DOHH2 (cell line): ENCODE measurements around the gene ZFHX3.

Experiments
- H3F3A ChIP-seq: fragments of 200-600 bp; sonication (generic), shearing (Covaris generic); 2 replicates; pipeline ENCODE4 v1.6.0; 2016; ENCODE audit warnings: antibody characterized with exemption, mild to moderate bottlenecking; ENCODE audit not compliant: control insufficient read depth, insufficient read depth
- H3K27ac ChIP-seq: fragments of 200-600 bp; sonication (generic); 2 replicates; pipeline ENCODE4 v1.5.1; 2014; ENCODE audit warnings: low read depth, mild to moderate bottlenecking, low read length, moderate library complexity
- H3K27me3 ChIP-seq: fragments of 200-600 bp; sonication (generic); 2 replicates; pipeline ENCODE4 v1.6.1; 2014; ENCODE audit warnings: mild to moderate bottlenecking, low read length, mixed read lengths; ENCODE audit not compliant: control insufficient read depth
- H3K36me3 ChIP-seq: fragments of 200-600 bp; sonication (generic); 2 replicates; pipeline ENCODE4 v1.6.1; 2014; ENCODE audit warnings: mild to moderate bottlenecking, low read length, moderate library complexity, mixed read lengths; ENCODE audit not compliant: control insufficient read depth
- H3K4me1 ChIP-seq: fragments of 200-600 bp; sonication (generic); 2 replicates; pipeline ENCODE4 v1.6.1; 2014; ENCODE audit warnings: mild to moderate bottlenecking, low read length, mixed read lengths; ENCODE audit not compliant: control insufficient read depth
- H3K4me2 ChIP-seq: fragments of 200-600 bp; sonication (generic); 2 replicates; pipeline ENCODE4 v1.6.0; 2014; ENCODE audit warnings: mild to moderate bottlenecking, low read length, moderate library complexity
- H3K4me3 ChIP-seq: fragments of 200-600 bp; sonication (generic); 2 replicates; pipeline ENCODE4 v1.5.1; 2014; ENCODE audit warnings: mild to moderate bottlenecking, low read length, mixed read lengths
- H3K79me2 ChIP-seq: fragments of 200-600 bp; sonication (generic); 2 replicates; pipeline ENCODE4 v1.6.1; 2014; ENCODE audit warnings: mild to moderate bottlenecking, low read length, mixed read lengths; ENCODE audit not compliant: control insufficient read depth
- H3K9me2 ChIP-seq: fragments of 200-600 bp; sonication (generic); replicated peaks from 2 replicates; pipeline ENCODE4 v1.6.1; 2014; ENCODE audit warnings: mild to moderate bottlenecking, low read length, mixed read lengths; ENCODE audit not compliant: control insufficient read depth
- H3K9me3 ChIP-seq: fragments of 200-600 bp; sonication (generic); 2 replicates; pipeline ENCODE4 v1.6.1; 2014; ENCODE audit warnings: antibody characterized with exemption, low read length, mixed read lengths; ENCODE audit not compliant: control insufficient read depth, insufficient read depth
- H4K20me1 ChIP-seq: fragments of 200-600 bp; sonication (generic); 2 replicates; pipeline ENCODE4 v1.6.0; 2014; ENCODE audit warnings: low read depth, mild to moderate bottlenecking, antibody characterized with exemption, low read length, moderate library complexity; ENCODE audit not compliant: control insufficient read depth, insufficient read depth
- EZH2phosphoT487 ChIP-seq: fragments of 200-600 bp; sonication (generic); IDR thresholded peaks from 2 replicates; pipeline ENCODE4 v1.6.1; 2017; ENCODE audit warnings: borderline replicate concordance, mild to moderate bottlenecking, antibody characterized with exemption, low read length, moderate library complexity, mixed read lengths
- TF ChIP-seq, protein P1 (sequence below): fragments of 200-600 bp; sonication (generic); IDR thresholded peaks from one replicate; pipeline ENCODE4 v1.5.1; 2014; ENCODE audit warnings: antibody characterized with exemption, mild to moderate bottlenecking, low read depth, low read length; ENCODE audit not compliant: poor library complexity, severe bottlenecking

The ZFHX3 gene

DNA sequence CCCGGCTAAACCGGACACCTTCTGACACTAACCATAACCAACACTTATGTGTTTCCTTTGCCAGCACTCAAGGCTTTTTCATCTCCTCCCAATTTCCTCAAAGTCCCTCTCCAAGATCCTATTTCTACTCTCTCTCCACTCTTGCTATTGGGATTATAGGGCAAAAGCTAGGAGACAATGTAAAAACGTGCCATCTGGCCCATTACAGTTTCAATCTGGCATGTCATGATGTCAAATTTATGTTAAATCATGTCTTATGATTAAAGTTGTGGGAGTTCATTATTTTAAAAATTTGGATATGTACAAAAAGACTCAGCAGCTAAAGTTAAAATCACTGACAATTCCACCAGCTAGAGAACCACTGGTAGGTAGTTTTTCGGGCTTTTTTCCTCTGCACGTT lies 77.3 kb downstream of the ZFHX3 start:
- Histone ChIP-seq H3K79me2 (no peaks in the 10 kb centered on the region), H3F3A (no peaks in the 10 kb centered on the region), H3K4me3 (no peak overlapping the region), H3K4me2 (no peak overlapping the region), H3K9me2 (no peaks in the 10 kb centered on the region), H3K4me1 (no peaks in the 10 kb centered on the region), H3K9me3 (no peaks in the 10 kb centered on the region), H4K20me1 (no peaks in the 10 kb centered on the region), H3K27me3 (no peaks in the 10 kb centered on the region), H3K36me3 (no peaks in the 10 kb centered on the region), H3K27ac (no peak overlapping the region)
- no peak for TF ChIP-seq EZH2phosphoT487
- TF ChIP-seq, protein P1, sequence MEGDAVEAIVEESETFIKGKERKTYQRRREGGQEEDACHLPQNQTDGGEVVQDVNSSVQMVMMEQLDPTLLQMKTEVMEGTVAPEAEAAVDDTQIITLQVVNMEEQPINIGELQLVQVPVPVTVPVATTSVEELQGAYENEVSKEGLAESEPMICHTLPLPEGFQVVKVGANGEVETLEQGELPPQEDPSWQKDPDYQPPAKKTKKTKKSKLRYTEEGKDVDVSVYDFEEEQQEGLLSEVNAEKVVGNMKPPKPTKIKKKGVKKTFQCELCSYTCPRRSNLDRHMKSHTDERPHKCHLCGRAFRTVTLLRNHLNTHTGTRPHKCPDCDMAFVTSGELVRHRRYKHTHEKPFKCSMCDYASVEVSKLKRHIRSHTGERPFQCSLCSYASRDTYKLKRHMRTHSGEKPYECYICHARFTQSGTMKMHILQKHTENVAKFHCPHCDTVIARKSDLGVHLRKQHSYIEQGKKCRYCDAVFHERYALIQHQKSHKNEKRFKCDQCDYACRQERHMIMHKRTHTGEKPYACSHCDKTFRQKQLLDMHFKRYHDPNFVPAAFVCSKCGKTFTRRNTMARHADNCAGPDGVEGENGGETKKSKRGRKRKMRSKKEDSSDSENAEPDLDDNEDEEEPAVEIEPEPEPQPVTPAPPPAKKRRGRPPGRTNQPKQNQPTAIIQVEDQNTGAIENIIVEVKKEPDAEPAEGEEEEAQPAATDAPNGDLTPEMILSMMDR, result no peak

DNA sequence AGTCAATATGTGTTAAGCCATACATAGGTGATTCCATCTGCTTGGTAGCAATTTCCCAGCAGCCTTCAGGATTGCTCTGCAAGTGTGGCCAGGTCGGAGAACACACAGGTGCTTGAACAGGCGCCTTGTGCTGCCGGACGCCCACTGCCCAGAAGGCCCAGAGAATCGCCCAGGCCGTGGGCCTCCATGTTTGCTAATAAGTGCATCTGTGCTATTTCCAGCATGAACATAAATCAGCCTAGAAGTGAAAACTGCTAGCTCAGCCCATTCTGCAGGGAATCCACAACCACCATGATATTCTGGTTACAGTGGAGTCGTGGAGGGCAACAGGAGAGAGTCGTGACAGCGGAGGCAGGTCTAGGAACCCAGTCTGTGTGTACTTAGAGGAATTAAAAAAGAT lies 78.1 kb downstream of the ZFHX3 start:
- Histone ChIP-seq H3K4me2 (no peak overlapping the region), H3K4me1 (no peaks in the 10 kb centered on the region)
- TF ChIP-seq EZH2phosphoT487, result no peak
- TF ChIP-seq, protein P1, result no peak

GRCh38 chr16:72969146-72969545 lies 78.8 kb downstream of the ZFHX3 start:
- H3F3A ChIP-seq, result no peaks in the 10 kb centered on the region
- no peak overlapping the region for H3K4me3 ChIP-seq
- no peaks in the 10 kb centered on the region for H3K79me2 ChIP-seq

More for the DNA sequence above, 78.1 kb downstream of the ZFHX3 start:
- Histone ChIP-seq H3K27me3 (no peaks in the 10 kb centered on the region), H3K9me2 (no peaks in the 10 kb centered on the region), H3K79me2 (no peaks in the 10 kb centered on the region), H3K27ac (no peak overlapping the region), H3K4me3 (no peak overlapping the region), H3K36me3 (no peaks in the 10 kb centered on the region), H4K20me1 (no peaks in the 10 kb centered on the region), H3F3A (no peaks in the 10 kb centered on the region), H3K9me3 (no peaks in the 10 kb centered on the region)

More at GRCh38 chr16:72969146-72969545, 78.8 kb downstream of the ZFHX3 start:
- Histone ChIP-seq H4K20me1 (no peaks in the 10 kb centered on the region), H3K9me2 (no peaks in the 10 kb centered on the region), H3K27ac (no peak overlapping the region), H3K4me2 (no peak overlapping the region), H3K9me3 (no peaks in the 10 kb centered on the region), H3K36me3 (no peaks in the 10 kb centered on the region), H3K4me1 (no peaks in the 10 kb centered on the region), H3K27me3 (no peaks in the 10 kb centered on the region)
- TF ChIP-seq, protein P1, result no peak
- TF ChIP-seq EZH2phosphoT487, result no peak
